Measurements from ENCODE around the gene TPK1. TPM values are rescaled to one million over a fixed set of nuclear protein-coding genes. Genes with fewer than 3 reads are reported as not detected.

TPK1 gene
- total and polyA plus RNA-seq, 2 of the 8 experiments (the other 6 are each of a cell fraction or from before 2014, with no cell fraction given), result 1.9 to 2.7 TPM

GRCh38 chr7:144676492-144676891 lies 159.4 kb downstream of the TPK1 start:
- Histone ChIP-seq H4K91ac (replicated peaks; ENCODE audit: insufficient read length, low read length) (no peak overlapping the region), H3K4me2 (ENCODE audit: insufficient read depth in 1 of 2, low read depth in 2 of 2, low read length in 2 of 2) (no peak overlapping the region), H3K56ac (replicated peaks; ENCODE audit: insufficient read length, low read depth, low read length) (no peak overlapping the region), H3K23ac (ENCODE audit: insufficient read length) (no peak overlapping the region), H2BK12ac (ENCODE audit: low read depth, low read length) (no peak overlapping the region), H2AK5ac (ENCODE audit: low read depth, low read length) (no peak overlapping the region), H3K36me3 (ENCODE audit: control insufficient read depth in 2 of 4, insufficient read depth in 4 of 4, low read length in 3 of 4) (no peaks in the 10 kb centered on the region), H3K23me2 (ENCODE audit: low read depth, low read length) (no peaks in the 10 kb centered on the region), H2BK5ac (ENCODE audit: low read depth, low read length) (no peak overlapping the region), H2BK15ac (ENCODE audit: low read length) (no peak overlapping the region), H2AFZ (ENCODE audit: low read length) (no peak overlapping the region), H2BK120ac (replicated peaks; ENCODE audit: low read depth, low read length) (no peak overlapping the region), H2BK20ac (ENCODE audit: low read length) (no peak overlapping the region), H3K18ac (ENCODE audit: extremely low read depth, low read length) (no peak overlapping the region), H3K4me3 (ENCODE audit: extremely low read depth in 1 of 4, insufficient read depth in 2 of 4, low read depth in 3 of 4, low read length in 4 of 4) (no peak overlapping the region), H4K8ac (ENCODE audit: extremely low read depth, insufficient read depth, low read length) (no peak overlapping the region), H3K79me1 (ENCODE audit: low read depth, low read length) (no peaks in the 10 kb centered on the region), H4K20me1 (replicated peaks in 1 of 2; ENCODE audit: control insufficient read depth in 1 of 2, insufficient read depth in 2 of 2, low read length in 2 of 2) (no peaks in the 10 kb centered on the region), H4K5ac (ENCODE audit: insufficient read length, low read depth, low read length) (no peak overlapping the region), H3K27ac (ENCODE audit: low read depth, low read length) (no peak overlapping the region), H3K4ac (replicated peaks; ENCODE audit: insufficient read length, low read depth, low read length) (no peak overlapping the region), H3K79me2 (ENCODE audit: control insufficient read depth in 1 of 2, insufficient read depth in 2 of 2, low read length in 2 of 2) (no peaks in the 10 kb centered on the region), H3K4me1 (replicated peaks in 1 of 4; ENCODE audit: control insufficient read depth in 3 of 4, insufficient read depth in 4 of 4, low read length in 3 of 4) (peaks cover 0 to under 1% (median under 1%) of the 10 kb centered on the region in 4 experiments; a peak in 3 of 7 replicates), H3K9me3 (ENCODE audit: insufficient read depth in 2 of 2, low read depth in 1 of 2, low read length in 1 of 2) (no peaks in the 10 kb centered on the region), H3K14ac (ENCODE audit: insufficient read length) (no peak overlapping the region), H3K9ac (replicated peaks in 1 of 4; ENCODE audit: extremely low read depth in 1 of 4, low read depth in 3 of 4, low read length in 3 of 4) (no peak overlapping the region), H3K27me3 (replicated peaks in 1 of 4; ENCODE audit: control insufficient read depth in 3 of 4, extremely low read depth in 1 of 4, insufficient read depth in 3 of 4, low read length in 3 of 4) (no peaks in the 10 kb centered on the region)
- WGBS, 2 experiments (ENCODE audit: extremely low coverage in 1 of 2, insufficient coverage in 1 of 2, insufficient read length in 1 of 2, insufficient replicate concordance in 2 of 2, low coverage in 1 of 2, low lambda C conversion rate in 2 of 2, missing lambda C conversion rate in 1 of 2), result 89% methylated on average over 5 of the region's 5 CpGs; no CpG with 5 or more reads in 1 of the 2 experiments
- ChIA-PET CTCF (ENCODE audit: partially characterized antibody) (interaction anchor here (1.1 kb wide), 1 partner anchor 9 kb away, joined by 5 read pairs; no protein-coding TSS in a partner anchor), POLR2A (ENCODE audit: partially characterized antibody) (interaction anchor here (1.0 kb wide), 1 partner anchor 142 kb away, joined by 3 read pairs; no protein-coding TSS in a partner anchor)
- FAIRE-seq (no peak), DNase-seq (ENCODE audit: low read depth in 1 of 2, low spot score in 2 of 2) (no peak)
- TF ChIP-seq YY1 (IDR thresholded peaks at IDR 0.05; ENCODE audit: low read depth, low read length), result no peak
- no peak for TF ChIP-seq SIRT6 (IDR thresholded peaks at IDR 0.05; ENCODE audit: low read length)
- TF ChIP-seq SAP30 (IDR thresholded peaks at IDR 0.05; ENCODE audit: insufficient read depth, insufficient replicate concordance, low read length), result no peak
- TF ChIP-seq CTCF (IDR thresholded peaks at IDR 0.05; ENCODE audit: control extremely low read depth in 1 of 3, insufficient read depth in 1 of 3, low read depth in 1 of 3, low read length in 3 of 3), result no peak
- no peak for TF ChIP-seq FOSL1 (IDR thresholded peaks at IDR 0.05; ENCODE audit: insufficient read depth, low read depth, low read length)
- TF ChIP-seq TBP (IDR thresholded peaks at IDR 0.05; ENCODE audit: low read depth, low read length), result no peak

All from H1 (cell line).